PFSK-1 (cell line): ENCODE measurements around the gene PRDM16.

Experiments
- FOXP2 ChIP-seq: optimal IDR thresholded peaks from 2 replicates; pipeline ENCODE3; 2011; ENCODE audit warnings: borderline replicate concordance, control low read depth, inconsistent platforms; ENCODE audit not compliant: insufficient read depth; ENCODE audit errors: extremely low read length, extremely low read depth
- POLR2AphosphoS5 ChIP-seq: IDR thresholded peaks from 2 replicates; pipeline ENCODE4 v1.6.1; 2012; ENCODE audit warnings: low read depth, mild to moderate bottlenecking, control low read depth, low read length, moderate library complexity
- REST ChIP-seq, 2 experiments: IDR thresholded peaks; 2 replicates each; pipeline versions ENCODE4 v1.6.1 to v1.8.0; 2011 to 2012; ENCODE audit warnings: low read depth in 2 of 2, low read length in 2 of 2, control low read depth in 1 of 2, inconsistent platforms in 1 of 2, mild to moderate bottlenecking in 1 of 2, moderate library complexity in 1 of 2; ENCODE audit not compliant: insufficient read depth in 1 of 2
- SIN3A ChIP-seq: IDR thresholded peaks from 2 replicates; pipeline ENCODE4 v1.6.1; 2012; ENCODE audit warnings: mild to moderate bottlenecking, low read length, moderate library complexity, borderline replicate concordance; ENCODE audit not compliant: insufficient read depth
- TAF1 ChIP-seq: IDR thresholded peaks from 2 replicates; pipeline ENCODE4 v1.6.1; 2012; ENCODE audit warnings: low read length, control low read depth, borderline replicate concordance; ENCODE audit not compliant: insufficient read depth

Gene PRDM16

GRCh38 chr1:3335754-3336640 lies 267.0 kb downstream of the PRDM16 start:
- TF ChIP-seq FOXP2 (no peak), POLR2AphosphoS5 (no peak), TAF1 (no peak), REST (IDR thresholded peaks at IDR 0.05; ENCODE audit: insufficient read depth in 1 of 2, low read depth in 2 of 2, low read length in 2 of 2) (no peak), SIN3A (no peak)

GRCh38 chr1:3336641-3337630 lies 267.9 kb downstream of the PRDM16 start:
- TF ChIP-seq TAF1 (no peak), POLR2AphosphoS5 (no peak), FOXP2 (no peak), REST (IDR thresholded peaks at IDR 0.05; ENCODE audit: insufficient read depth in 1 of 2, low read depth in 2 of 2, low read length in 2 of 2) (no peak)

- TF ChIP-seq POLR2AphosphoS5 (no peak), REST (IDR thresholded peaks at IDR 0.05; ENCODE audit: insufficient read depth in 1 of 2, low read depth in 2 of 2, low read length in 2 of 2) (no peak), SIN3A (no peak), TAF1 (no peak), FOXP2 (no peak)
These were observed 269.1 kb downstream of the PRDM16 start for GRCh38 chr1:3337798-3338724.

- TF ChIP-seq SIN3A (no peak), TAF1 (no peak), FOXP2 (no peak), POLR2AphosphoS5 (no peak), REST (IDR thresholded peaks at IDR 0.05; ENCODE audit: insufficient read depth in 1 of 2, low read depth in 2 of 2, low read length in 2 of 2) (no peak)
These were observed 269.7 kb downstream of the PRDM16 start for GRCh38 chr1:3338725-3339070.
